ENCODE data around the gene ACVR1B.

The ACVR1B gene

GRCh38 chr12:51971679-51972421 is 20.4 kb downstream of the ACVR1B start:
- DNase-seq, result no peak

DNA sequence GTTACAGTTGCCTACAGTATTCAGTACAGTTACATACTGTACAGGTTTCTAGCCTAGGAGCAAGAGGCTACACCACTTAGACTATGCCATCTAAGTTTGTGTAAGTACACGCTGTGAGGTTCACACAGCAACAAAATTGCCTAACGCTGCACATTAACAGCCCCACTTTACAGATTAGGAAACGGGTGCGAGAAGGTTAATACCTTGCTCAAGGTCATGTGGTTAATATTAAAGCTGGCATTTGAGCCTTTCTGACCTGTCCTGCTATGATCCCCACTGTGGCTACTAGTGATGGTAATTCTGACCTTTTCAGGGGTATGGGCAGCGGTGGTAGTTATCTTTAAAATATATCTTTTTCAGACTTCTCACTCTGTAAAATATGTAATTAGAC is 20.9 kb downstream of the ACVR1B start:
- DNase-seq, result no peak

- DNase-seq, result peak; percentile 19
Measured at GRCh38 chr12:51972849-51973273, 21.4 kb downstream of the ACVR1B start.

DNA sequence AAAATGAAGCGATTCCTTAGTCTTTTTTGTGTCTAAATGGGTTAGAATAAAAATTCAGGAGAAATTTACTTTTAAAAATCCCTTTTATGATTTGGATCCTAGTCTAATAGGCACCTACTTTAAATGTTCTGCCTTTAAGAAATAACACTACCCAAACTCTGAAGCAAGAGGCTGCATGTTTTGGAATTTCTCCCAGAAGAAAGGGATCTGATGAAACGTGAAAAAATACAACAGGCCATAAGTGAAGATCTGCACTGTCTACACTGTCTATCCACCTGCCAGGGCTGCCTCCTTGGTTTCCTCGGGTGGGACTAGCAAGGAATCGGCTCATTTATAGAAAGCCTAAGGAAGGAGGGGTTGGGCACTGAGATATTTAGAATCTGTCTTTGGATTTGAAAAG is 22.1 kb downstream of the ACVR1B start:
- peak; percentile 23 for DNase-seq

GRCh38 chr12:51974646-51975045 is 23.1 kb downstream of the ACVR1B start:
- DNase-seq, result no peak

DNA sequence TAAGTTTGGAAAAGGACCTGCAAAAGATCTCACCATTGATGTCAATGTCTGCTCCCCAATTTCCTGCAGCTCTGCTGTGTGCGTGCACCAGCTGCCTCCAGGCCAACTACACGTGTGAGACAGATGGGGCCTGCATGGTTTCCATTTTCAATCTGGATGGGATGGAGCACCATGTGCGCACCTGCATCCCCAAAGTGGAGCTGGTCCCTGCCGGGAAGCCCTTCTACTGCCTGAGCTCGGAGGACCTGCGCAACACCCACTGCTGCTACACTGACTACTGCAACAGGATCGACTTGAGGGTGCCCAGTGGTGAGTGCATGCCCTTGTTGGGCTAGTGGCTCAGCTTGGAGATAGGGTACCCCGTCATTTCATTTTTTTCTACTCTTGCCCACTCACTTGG is 23.7 kb downstream of the ACVR1B start:
- DNase-seq, result no peak

GRCh38 chr12:51976376-51977160 is 25.1 kb downstream of the ACVR1B start:
- peak; percentile 62 for DNase-seq

GRCh38 chr12:51977320-51977753 is 25.8 kb downstream of the ACVR1B start:
- no peak for DNase-seq

GRCh38 chr12:51979306-51979705 is 27.8 kb downstream of the ACVR1B start:
- peak; percentile 23 for DNase-seq

DNA sequence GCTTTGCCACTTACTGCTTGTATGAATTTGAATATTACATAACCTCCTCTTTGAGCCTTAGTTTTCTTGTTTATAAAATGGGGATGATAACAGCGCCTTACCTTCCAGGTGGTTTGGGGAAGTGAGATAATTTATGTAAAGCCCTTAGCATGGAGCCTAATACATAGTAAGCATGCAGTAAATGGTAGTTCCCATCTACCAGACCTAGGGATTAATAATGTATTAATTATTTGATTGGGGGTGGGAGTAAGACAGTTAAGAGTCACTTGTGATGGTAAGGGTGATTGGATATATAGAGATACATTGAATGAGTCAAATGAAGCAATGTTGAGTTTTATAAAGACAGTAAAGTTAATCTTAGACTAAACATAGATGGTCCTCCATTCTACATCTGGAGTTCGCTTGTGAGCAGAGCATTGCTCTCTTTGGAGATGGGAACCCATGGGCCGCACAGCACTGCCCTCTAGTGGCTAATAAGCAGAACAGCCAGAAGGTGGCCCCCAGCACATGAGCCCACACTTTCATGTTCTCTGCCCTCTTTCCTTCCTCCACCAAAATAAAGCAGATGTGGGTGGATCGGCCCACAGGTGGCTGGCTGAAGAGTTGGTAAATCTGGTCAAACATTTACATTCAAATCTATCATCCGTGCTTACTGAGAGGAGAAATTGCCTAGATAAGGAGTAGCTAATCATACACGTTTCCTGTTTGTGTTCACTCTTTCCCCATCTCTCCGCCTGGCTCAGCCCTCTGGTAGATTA is 28.7 kb downstream of the ACVR1B start:
- DNase-seq, result peak; percentile 65

- DNase-seq, result no peak
Measured at GRCh38 chr12:51980809-51981127, 29.3 kb downstream of the ACVR1B start.

GRCh38 chr12:51984657-51985056 is 33.2 kb downstream of the ACVR1B start:
- DNase-seq, result no peak

DNA sequence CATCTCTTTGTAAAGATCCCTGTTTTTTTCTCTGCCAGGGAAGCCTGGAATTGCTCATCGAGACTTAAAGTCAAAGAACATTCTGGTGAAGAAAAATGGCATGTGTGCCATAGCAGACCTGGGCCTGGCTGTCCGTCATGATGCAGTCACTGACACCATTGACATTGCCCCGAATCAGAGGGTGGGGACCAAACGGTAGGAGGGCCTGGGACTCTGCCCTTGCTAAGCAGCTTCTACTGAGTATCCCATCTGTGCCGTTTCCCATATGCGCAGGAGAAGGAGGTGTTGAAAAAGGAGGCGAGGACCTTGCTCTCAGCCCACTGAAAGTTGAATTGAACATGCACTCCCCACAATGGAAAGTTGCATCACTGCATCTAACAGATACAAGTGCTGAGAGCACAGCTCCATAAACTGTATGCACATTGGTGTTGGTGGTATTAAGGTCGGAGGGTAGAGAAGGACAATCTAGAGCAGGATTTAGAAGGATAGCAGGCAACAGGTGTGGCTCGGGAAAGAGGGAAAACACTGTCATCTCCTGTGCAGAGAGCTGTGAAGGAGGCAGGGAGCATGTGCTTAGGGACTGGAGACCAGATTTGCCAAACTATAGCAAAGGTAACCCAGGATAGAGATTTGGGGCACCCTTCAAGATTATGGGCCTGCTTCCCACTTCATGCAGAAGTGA is 33.8 kb downstream of the ACVR1B start:
- no peak for DNase-seq

GRCh38 chr12:51986834-51987233 is 35.3 kb downstream of the ACVR1B start:
- no peak for DNase-seq

DNA sequence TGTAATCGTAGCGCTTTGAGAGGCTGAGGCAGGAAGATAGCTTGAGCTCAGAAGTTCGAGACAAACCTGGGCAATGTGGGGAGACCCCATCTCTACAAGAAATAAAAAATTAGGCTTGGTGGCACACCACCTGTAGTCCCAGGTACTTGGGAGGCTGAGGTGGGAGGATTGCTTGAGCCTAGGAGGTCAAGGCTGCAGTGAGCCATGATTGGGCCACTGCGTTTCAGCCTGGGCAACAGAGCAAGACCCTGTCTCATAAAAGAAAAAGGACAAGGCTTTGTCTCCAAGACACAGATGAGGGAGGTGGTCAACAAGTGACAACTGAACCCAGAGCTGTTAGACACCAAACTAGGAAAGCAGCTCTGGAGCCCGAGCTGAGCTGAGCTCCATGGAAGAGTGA is 40.7 kb downstream of the ACVR1B start:
- DNase-seq, result no peak

GRCh38 chr12:51994539-51994820 is 43.0 kb downstream of the ACVR1B start:
- no peak for DNase-seq

DNA sequence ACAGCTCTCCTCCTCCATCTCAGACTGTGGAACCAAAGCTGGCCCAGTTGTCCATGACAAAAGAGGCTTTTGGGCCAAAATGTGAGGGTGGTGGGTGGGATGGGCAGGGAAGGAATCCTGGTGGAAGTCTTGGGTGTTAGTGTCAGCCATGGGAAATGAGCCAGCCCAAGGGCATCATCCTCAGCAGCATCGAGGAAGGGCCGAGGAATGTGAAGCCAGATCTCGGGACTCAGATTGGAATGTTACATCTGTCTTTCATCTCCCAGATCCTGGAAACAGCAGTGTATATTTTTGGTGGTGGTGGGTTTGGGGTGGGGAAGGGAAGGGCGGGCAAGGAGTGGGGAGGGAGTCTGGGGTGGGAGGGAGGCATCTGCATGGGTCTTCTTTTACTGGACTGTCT is 43.5 kb downstream of the ACVR1B start:
- DNase-seq, result peak; percentile 84

DNA sequence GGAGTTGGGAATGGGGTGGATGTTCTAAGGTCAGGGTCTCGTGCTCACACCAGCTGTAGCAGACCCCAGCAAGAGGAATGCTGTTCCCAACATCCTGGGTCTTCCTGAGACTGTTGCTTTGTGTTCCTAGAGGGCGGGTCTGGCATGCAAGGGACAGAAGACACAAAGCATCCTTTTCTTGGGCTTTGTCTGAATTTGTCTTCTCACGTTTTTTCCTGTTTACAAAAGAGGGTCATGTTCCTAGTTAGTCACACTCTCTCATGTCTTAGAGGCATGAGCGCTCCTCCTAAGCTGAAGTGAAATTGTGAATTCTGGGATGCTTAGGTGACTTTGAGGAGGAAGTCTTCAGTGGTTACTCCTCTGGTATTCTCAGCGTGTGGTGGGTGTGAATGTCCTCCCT is 45.6 kb downstream of the ACVR1B start:
- DNase-seq, result no peak

- DNase-seq, result no peak
Measured at GRCh38 chr12:52003016-52003550, 51.6 kb downstream of the ACVR1B start.

- DNase-seq, result no peak
Measured at GRCh38 chr12:52003591-52003990, 52.1 kb downstream of the ACVR1B start.

- peak; percentile 60 for DNase-seq
Measured at GRCh38 chr12:52004042-52004648, 52.6 kb downstream of the ACVR1B start.

- DNase-seq, result no peak
Measured at GRCh38 chr12:52005218-52005902, 53.9 kb downstream of the ACVR1B start.

All from fibroblast of skin of abdomen (primary cell).